Endothelial cell of umbilical vein (primary cell): Measurements from ENCODE around the gene SPTBN5.

Experiments
- CTCF ChIP-seq, 2 donors: IDR thresholded peaks; 1 replicate in 1 of 2; 2 replicates in 1 of 2; pipeline ENCODE4 v1.5.1; 2011; ENCODE audit warnings: low read length in 2 of 2, mild to moderate bottlenecking in 2 of 2, moderate library complexity in 2 of 2, control low read depth in 1 of 2, inconsistent platforms in 1 of 2, low read depth in 1 of 2; ENCODE audit not compliant: insufficient read depth in 1 of 2; ENCODE audit errors: extremely low read depth in 1 of 2
- EZH2 ChIP-seq: IDR thresholded peaks from 2 replicates; pipeline ENCODE4 v1.6.1; 2012; ENCODE audit warnings: borderline replicate concordance, low read depth, mild to moderate bottlenecking, moderate library complexity, low read length, inconsistent platforms; ENCODE audit not compliant: severe bottlenecking
- JUN ChIP-seq: IDR thresholded peaks from 2 replicates; pipeline ENCODE4 v1.6.1; 2011; ENCODE audit warnings: borderline replicate concordance, low read depth; ENCODE audit not compliant: insufficient read length, insufficient read depth
- MYC ChIP-seq: IDR thresholded peaks from one replicate; pipeline ENCODE4 v1.6.1; 2011; ENCODE audit warnings: mild to moderate bottlenecking, low read depth, low read length
- POLR2A ChIP-seq: IDR thresholded peaks from 2 replicates; pipeline ENCODE4 v1.6.1; 2012; ENCODE audit warnings: low read depth, mild to moderate bottlenecking, control low read depth, low read length
- POLR2AphosphoS5 ChIP-seq: IDR thresholded peaks from 2 replicates; pipeline ENCODE4 v1.6.1; 2012; ENCODE audit warnings: low read depth, mild to moderate bottlenecking, control low read depth, low read length, moderate library complexity; ENCODE audit not compliant: insufficient read depth

GRCh38 chr15:41885841-41886240 lies 8.0 kb downstream of the SPTBN5 start:
- TF ChIP-seq POLR2A (no peak), JUN (no peak), CTCF (IDR thresholded peaks at IDR 0.05; ENCODE audit: extremely low read depth in 1 of 2, insufficient read depth in 1 of 2, low read depth in 1 of 2, low read length in 2 of 2) (no peak), EZH2 (no peak), POLR2AphosphoS5 (no peak), MYC (no peak)
